GM21528 (cell line): Measurements from ENCODE around the gene CYB5B.

ENCODE experiments used
- ATAC-seq: cut with Tn5 transposase; IDR thresholded peaks from one replicate; pipeline ENCODE4 v1.9.1; 2021; ENCODE audit warnings: mild to moderate bottlenecking, moderate library complexity; ENCODE audit not compliant: unreplicated experiment, low FRiP score

The CYB5B gene

GRCh38 chr16:69424053-69424934 is at the start of gene CYB5B:
CYB5B (plus strand) TSS chr16:69424619; CDS start chr16:69424684, 65 bp downstream.
- peak; percentile 91 for ATAC-seq

- no peak for ATAC-seq
Measured at GRCh38 chr16:69376393-69377059, 47.9 kb upstream of the CYB5B start.

- no peak for ATAC-seq
Measured at GRCh38 chr16:69378036-69378435, 46.4 kb upstream of the CYB5B start.

- ATAC-seq = no peak
Measured at GRCh38 chr16:69378760-69379159, 45.7 kb upstream of the CYB5B start.

- no peak for ATAC-seq
Measured at GRCh38 chr16:69381231-69381630, 43.2 kb upstream of the CYB5B start.

GRCh38 chr16:69382421-69382820 is 42.0 kb upstream of the CYB5B start:
- ATAC-seq = no peak

GRCh38 chr16:69384974-69385373 is 39.4 kb upstream of the CYB5B start:
- ATAC-seq = no peak

GRCh38 chr16:69386596-69386995 is 37.8 kb upstream of the CYB5B start:
- ATAC-seq = no peak

- ATAC-seq = no peak
Measured at GRCh38 chr16:69393898-69394849, 30.2 kb upstream of the CYB5B start.

GRCh38 chr16:69395859-69396186 is 28.6 kb upstream of the CYB5B start:
- no peak for ATAC-seq

- no peak for ATAC-seq
Measured at GRCh38 chr16:69396187-69397061, 28.0 kb upstream of the CYB5B start.

GRCh38 chr16:69397821-69398521 is 26.4 kb upstream of the CYB5B start:
- no peak for ATAC-seq

- ATAC-seq = no peak
Measured at GRCh38 chr16:69399361-69399760, 25.1 kb upstream of the CYB5B start.

GRCh38 chr16:69402439-69402838 is 22.0 kb upstream of the CYB5B start:
- ATAC-seq = no peak

- ATAC-seq = no peak
Measured at GRCh38 chr16:69404275-69404805, 20.1 kb upstream of the CYB5B start.

GRCh38 chr16:69405326-69405725 is 19.1 kb upstream of the CYB5B start:
- ATAC-seq = no peak

- ATAC-seq = no peak
Measured at GRCh38 chr16:69405757-69406156, 18.7 kb upstream of the CYB5B start.

- no peak for ATAC-seq
Measured at GRCh38 chr16:69406780-69407331, 17.6 kb upstream of the CYB5B start.
